Measurements from ENCODE around the gene IRF8.

GRCh38 chr16:85891776-85892166 is 7.2 kb upstream of the IRF8 start:
- TF ChIP-seq CTCF (IDR thresholded peaks at IDR 0.05 in 8 of 11, conservative IDR thresholded peaks at IDR 0.05 in 3 of 11) = no peak
- TF ChIP-seq POLR2A (IDR thresholded peaks at IDR 0.05) = no peak
